Natural killer cell (primary cell): Measurements from ENCODE around the gene ADAMTS19. TPM values are rescaled to one million over a fixed set of nuclear protein-coding genes. Genes with fewer than 3 reads are reported as not detected.

Experiments
- ATAC-seq, 3 donors: fragments of 150-1000 bp in 2 of 3; fragments of 200-7000 bp in 1 of 3; cut with Tn5 transposase; 1 replicate in 1 of 3; 2 replicates in 2 of 3; pipeline ENCODE4 v1.10.0; 2021; ENCODE audit warnings: mild to moderate bottlenecking in 2 of 3, moderate library complexity in 2 of 3
- DNase-seq, 2 donors: peaks; one replicate each; pipeline versions ENCODE4 v3.0.0 to v3.0.0-alpha.2; 2013 to 2021; ENCODE audit warnings: mixed read lengths in 1 of 2
- H3K27ac ChIP-seq: one replicate; pipeline ENCODE4 v1.5.1; 2013; ENCODE audit warnings: mild to moderate bottlenecking, low read length
- H3K27me3 ChIP-seq: one replicate; pipeline ENCODE4 v1.6.1; 2013; ENCODE audit warnings: low read length; ENCODE audit not compliant: control insufficient read depth, insufficient read depth
- H3K36me3 ChIP-seq: one replicate; pipeline ENCODE4 v1.6.1; 2013; ENCODE audit warnings: low read length; ENCODE audit not compliant: control insufficient read depth, insufficient read depth
- H3K4me1 ChIP-seq: one replicate; pipeline ENCODE4 v1.6.1; 2013; ENCODE audit warnings: low read length; ENCODE audit not compliant: control insufficient read depth, insufficient read depth
- H3K4me3 ChIP-seq: one replicate; pipeline ENCODE4 v1.5.1; 2013; ENCODE audit warnings: low read length
- H3K9me3 ChIP-seq: one replicate; pipeline ENCODE4 v1.6.1; 2013; ENCODE audit warnings: low read length; ENCODE audit not compliant: control insufficient read depth, insufficient read depth
- H3K27ac Mint-ChIP-seq, 2 donors: one replicate each; pipeline ENCODE4 v1.8.0; 2022; ENCODE audit warnings: mild to moderate bottlenecking in 2 of 2, mixed read lengths in 2 of 2, moderate library complexity in 1 of 2
- H3K27me3 Mint-ChIP-seq, 2 donors: one replicate each; pipeline ENCODE4 v1.8.0; 2022; ENCODE audit warnings: low read depth in 2 of 2, mixed read lengths in 2 of 2
- H3K36me3 Mint-ChIP-seq: one replicate; pipeline ENCODE4 v1.8.0; 2022; ENCODE audit warnings: mixed read lengths
- H3K4me1 Mint-ChIP-seq, 2 donors: one replicate each; pipeline ENCODE4 v1.8.0; 2022; ENCODE audit warnings: mixed read lengths in 2 of 2
- H3K4me3 Mint-ChIP-seq: one replicate; pipeline ENCODE4 v1.8.0; 2022; ENCODE audit warnings: mild to moderate bottlenecking, moderate library complexity, mixed read lengths
- H3K9me3 Mint-ChIP-seq, 2 donors: one replicate each; pipeline ENCODE4 v1.8.0; 2022; ENCODE audit warnings: mixed read lengths in 2 of 2
- WGBS: methylation state at CpG from one replicate; pipeline ENCODE4 v1.1.7; 2013; ENCODE audit warnings: missing lambda C conversion rate; ENCODE audit not compliant: insufficient coverage; 5-methylcytosine and 5-hydroxymethylcytosine counted together
- intact Hi-C: fragments of 100-400 bp; cut with micrococcal nuclease; formaldehyde crosslinking; loops from one replicate; pipeline ENCODE4 v1.14.2; 2022
- total RNA-seq, 4 donors: library from RNA; stranded (reverse); fragments of 120-200 nt in 1 of 4; gene quantifications; one replicate each; pipeline versions ENCODE4 v1.2.3 to v1.2.4, GENCODE V29; 2013 to 2022
- TF ChIP-seq, protein P1 (sequence below): fragments of 200-600 bp; IDR thresholded peaks from one replicate; pipeline ENCODE4 v1.8.0; 2022; ENCODE audit warnings: antibody characterized with exemption

ADAMTS19 gene
- total RNA-seq, 3 donors from 2014 or later (not counting 1 experiment from before 2014, with no cell fraction given): not detected

GRCh38 chr5:129591508-129592160 lies 131.5 kb downstream of the ADAMTS19 start:
- no peaks in the 10 kb centered on the region for H3K27me3 ChIP-seq
- intact Hi-C loops: no loop called here
- H3K27ac Mint-ChIP-seq: no peak overlapping the region
- 62% methylated on average over 3 of the region's 3 CpGs for WGBS
- TF ChIP-seq, protein P1, sequence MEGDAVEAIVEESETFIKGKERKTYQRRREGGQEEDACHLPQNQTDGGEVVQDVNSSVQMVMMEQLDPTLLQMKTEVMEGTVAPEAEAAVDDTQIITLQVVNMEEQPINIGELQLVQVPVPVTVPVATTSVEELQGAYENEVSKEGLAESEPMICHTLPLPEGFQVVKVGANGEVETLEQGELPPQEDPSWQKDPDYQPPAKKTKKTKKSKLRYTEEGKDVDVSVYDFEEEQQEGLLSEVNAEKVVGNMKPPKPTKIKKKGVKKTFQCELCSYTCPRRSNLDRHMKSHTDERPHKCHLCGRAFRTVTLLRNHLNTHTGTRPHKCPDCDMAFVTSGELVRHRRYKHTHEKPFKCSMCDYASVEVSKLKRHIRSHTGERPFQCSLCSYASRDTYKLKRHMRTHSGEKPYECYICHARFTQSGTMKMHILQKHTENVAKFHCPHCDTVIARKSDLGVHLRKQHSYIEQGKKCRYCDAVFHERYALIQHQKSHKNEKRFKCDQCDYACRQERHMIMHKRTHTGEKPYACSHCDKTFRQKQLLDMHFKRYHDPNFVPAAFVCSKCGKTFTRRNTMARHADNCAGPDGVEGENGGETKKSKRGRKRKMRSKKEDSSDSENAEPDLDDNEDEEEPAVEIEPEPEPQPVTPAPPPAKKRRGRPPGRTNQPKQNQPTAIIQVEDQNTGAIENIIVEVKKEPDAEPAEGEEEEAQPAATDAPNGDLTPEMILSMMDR: no peak
- H3K27ac ChIP-seq: no peak overlapping the region
- no peaks in the 10 kb centered on the region for H3K27me3 Mint-ChIP-seq
- H3K4me1 Mint-ChIP-seq: no peaks in the 10 kb centered on the region
- no peak for ATAC-seq
- H3K9me3 ChIP-seq: no peaks in the 10 kb centered on the region
- peaks cover 7 to 10% of the 10 kb centered on the region in 2 donors for H3K9me3 Mint-ChIP-seq
- no peaks in the 10 kb centered on the region for H3K36me3 ChIP-seq
- DNase-seq: no peak
- no peak overlapping the region for H3K4me3 Mint-ChIP-seq
- no peak overlapping the region for H3K4me3 ChIP-seq
- H3K4me1 ChIP-seq: no peaks in the 10 kb centered on the region
- H3K36me3 Mint-ChIP-seq: no peaks in the 10 kb centered on the region

- no peaks in the 10 kb centered on the region for H3K4me1 Mint-ChIP-seq
- Histone ChIP-seq H3K27me3 (no peaks in the 10 kb centered on the region), H3K9me3 (no peaks in the 10 kb centered on the region), H3K36me3 (no peaks in the 10 kb centered on the region), H3K4me3 (no peak overlapping the region), H3K4me1 (no peaks in the 10 kb centered on the region), H3K27ac (no peak overlapping the region)
- no peak overlapping the region for H3K4me3 Mint-ChIP-seq
- TF ChIP-seq, protein P1: no peak
- DNase-seq: no peak
- no peaks in the 10 kb centered on the region for H3K36me3 Mint-ChIP-seq
- intact Hi-C loops: no loop called here
- ATAC-seq: no peak
- no peaks in the 10 kb centered on the region for H3K27me3 Mint-ChIP-seq
- H3K9me3 Mint-ChIP-seq: peaks cover 7 to 10% of the 10 kb centered on the region in 2 donors
- 79% methylated on average over 2 of the region's 2 CpGs for WGBS
- H3K27ac Mint-ChIP-seq: no peak overlapping the region
Observed at GRCh38 chr5:129593525-129593924, 133.4 kb downstream of the ADAMTS19 start.

GRCh38 chr5:129601576-129601975 lies 141.5 kb downstream of the ADAMTS19 start:
- intact Hi-C loops: no loop called here
- no peaks in the 10 kb centered on the region for H3K9me3 ChIP-seq
- H3K27me3 ChIP-seq: no peaks in the 10 kb centered on the region
- no peaks in the 10 kb centered on the region for H3K4me1 Mint-ChIP-seq
- no peaks in the 10 kb centered on the region for H3K36me3 Mint-ChIP-seq
- TF ChIP-seq, protein P1: no peak
- no peak overlapping the region for H3K4me3 ChIP-seq
- no peaks in the 10 kb centered on the region for H3K4me1 ChIP-seq
- H3K27ac Mint-ChIP-seq: no peak overlapping the region
- H3K27ac ChIP-seq: no peak overlapping the region
- WGBS: 93% methylated on average over 2 of the region's 2 CpGs
- DNase-seq (no peak), ATAC-seq (no peak)
- H3K4me3 Mint-ChIP-seq: no peak overlapping the region
- H3K27me3 Mint-ChIP-seq: no peaks in the 10 kb centered on the region
- no peaks in the 10 kb centered on the region for H3K36me3 ChIP-seq
- H3K9me3 Mint-ChIP-seq: peaks cover 10% of the 10 kb centered on the region in 2 donors

GRCh38 chr5:129608350-129608749 lies 148.3 kb downstream of the ADAMTS19 start:
- TF ChIP-seq, protein P1: no peak
- Histone ChIP-seq H3K27ac (no peak overlapping the region), H3K27me3 (no peaks in the 10 kb centered on the region), H3K4me3 (no peak overlapping the region), H3K9me3 (no peaks in the 10 kb centered on the region), H3K36me3 (no peaks in the 10 kb centered on the region), H3K4me1 (no peaks in the 10 kb centered on the region)
- ATAC-seq (no peak), DNase-seq (no peak)
- H3K27ac Mint-ChIP-seq: no peak overlapping the region
- peaks cover 2% of the 10 kb centered on the region for H3K36me3 Mint-ChIP-seq
- H3K27me3 Mint-ChIP-seq: no peaks in the 10 kb centered on the region
- peaks cover 10% of the 10 kb centered on the region in 2 donors for H3K9me3 Mint-ChIP-seq
- intact Hi-C loops: no loop called here
- H3K4me1 Mint-ChIP-seq: no peaks in the 10 kb centered on the region
- H3K4me3 Mint-ChIP-seq: no peak overlapping the region
- 83% methylated on average over 1 of the region's 1 CpG for WGBS
